Colonic mucosa (tissue), 4 donors: ENCODE data around the gene ADGRL1. TPM values are rescaled to one million over a fixed set of nuclear protein-coding genes. Genes with fewer than 3 reads are reported as not detected.
A peak's percentile ranks its signal among the peaks of the same experiment; 100 is the strongest.

Experiments used
- DNase-seq: peaks from one replicate; pipeline ENCODE4 v3.0.0-alpha.2; 2020
- H3K27ac ChIP-seq: fragments of 200-600 bp; one replicate; pipeline ENCODE4 v1.8.0; 2021
- H3K27me3 ChIP-seq: fragments of 200-600 bp; one replicate; pipeline ENCODE4 v1.8.0; 2021
- H3K36me3 ChIP-seq: fragments of 200-600 bp; one replicate; pipeline ENCODE4 v1.8.0; 2021
- H3K4me1 ChIP-seq: fragments of 200-600 bp; one replicate; pipeline ENCODE4 v1.8.0; 2021; ENCODE audit warnings: mild to moderate bottlenecking
- H3K4me3 ChIP-seq: fragments of 200-600 bp; one replicate; pipeline ENCODE4 v1.8.0; 2021
- H3K9ac ChIP-seq, 2 donors: one replicate each; pipeline ENCODE4 v1.7.0; 2013; ENCODE audit warnings: control low read depth in 2 of 2, low read depth in 2 of 2, low read length in 2 of 2
- H3K9me3 ChIP-seq: fragments of 200-600 bp; one replicate; pipeline ENCODE4 v1.8.0; 2021
- intact Hi-C: fragments of 100-400 bp; cut with DNase I; formaldehyde crosslinking; loops from one replicate; pipeline ENCODE4 v1.14.1; 2022
- total RNA-seq, 2 donors: library from RNA; stranded (reverse); fragmentation: NEBNext Ultra II Directional in 1 of 2; extraction: Animal tissue kit (Norgen Biotek cat#: 25700) in 1 of 2; gene quantifications; one replicate each; pipeline ENCODE4 v1.2.1, GENCODE V29; 2021
- TF ChIP-seq, protein P1 (sequence below): fragments of 200-600 bp; IDR thresholded peaks from one replicate; pipeline ENCODE4 v1.8.0; 2022; ENCODE audit warnings: antibody characterized with exemption, mild to moderate bottlenecking
- donor health status: healthy.
- donor health status: DM: no; HTN: no; CAD: no.
- donor health status: DM: no; HTN: no; CAD: no.

ADGRL1 gene
- total RNA-seq, 2 donors from 2014 or later = 18.4 to 28.0 TPM

DNA sequence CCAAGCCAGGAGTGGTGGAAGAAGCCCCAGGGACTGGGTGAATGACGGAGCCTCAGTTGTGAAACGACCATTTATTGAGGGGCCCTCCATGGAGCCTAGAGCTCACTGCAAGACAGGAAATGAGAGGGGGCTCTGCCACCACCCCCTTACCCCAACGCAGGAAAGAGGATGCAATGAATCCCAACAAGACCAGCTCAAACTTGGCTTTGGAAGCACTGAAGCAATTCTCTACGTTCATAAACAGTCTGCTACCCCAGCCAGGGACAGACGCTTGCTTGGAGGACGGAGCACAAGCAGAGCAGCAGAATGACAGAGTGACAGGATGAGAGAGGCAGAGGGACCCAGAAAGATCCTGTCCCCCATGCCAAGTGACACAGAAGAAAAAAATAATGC, 89.4 kb downstream of the ADGRL1 start:
- peak overlapping the region; percentile 80 to 89 for H3K9ac ChIP-seq
- H3K4me1 ChIP-seq = peaks cover 10% of the 10 kb centered on the region
- TF ChIP-seq, protein P1, sequence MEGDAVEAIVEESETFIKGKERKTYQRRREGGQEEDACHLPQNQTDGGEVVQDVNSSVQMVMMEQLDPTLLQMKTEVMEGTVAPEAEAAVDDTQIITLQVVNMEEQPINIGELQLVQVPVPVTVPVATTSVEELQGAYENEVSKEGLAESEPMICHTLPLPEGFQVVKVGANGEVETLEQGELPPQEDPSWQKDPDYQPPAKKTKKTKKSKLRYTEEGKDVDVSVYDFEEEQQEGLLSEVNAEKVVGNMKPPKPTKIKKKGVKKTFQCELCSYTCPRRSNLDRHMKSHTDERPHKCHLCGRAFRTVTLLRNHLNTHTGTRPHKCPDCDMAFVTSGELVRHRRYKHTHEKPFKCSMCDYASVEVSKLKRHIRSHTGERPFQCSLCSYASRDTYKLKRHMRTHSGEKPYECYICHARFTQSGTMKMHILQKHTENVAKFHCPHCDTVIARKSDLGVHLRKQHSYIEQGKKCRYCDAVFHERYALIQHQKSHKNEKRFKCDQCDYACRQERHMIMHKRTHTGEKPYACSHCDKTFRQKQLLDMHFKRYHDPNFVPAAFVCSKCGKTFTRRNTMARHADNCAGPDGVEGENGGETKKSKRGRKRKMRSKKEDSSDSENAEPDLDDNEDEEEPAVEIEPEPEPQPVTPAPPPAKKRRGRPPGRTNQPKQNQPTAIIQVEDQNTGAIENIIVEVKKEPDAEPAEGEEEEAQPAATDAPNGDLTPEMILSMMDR = no peak
- no peaks in the 10 kb centered on the region for H3K27me3 ChIP-seq
- peak overlapping the region; percentile 88 for H3K4me3 ChIP-seq
- intact Hi-C loops = no loop called here
- no peak for DNase-seq
- no peaks in the 10 kb centered on the region for H3K36me3 ChIP-seq
- no peak overlapping the region for H3K27ac ChIP-seq
- H3K9me3 ChIP-seq = no peaks in the 10 kb centered on the region

DNA sequence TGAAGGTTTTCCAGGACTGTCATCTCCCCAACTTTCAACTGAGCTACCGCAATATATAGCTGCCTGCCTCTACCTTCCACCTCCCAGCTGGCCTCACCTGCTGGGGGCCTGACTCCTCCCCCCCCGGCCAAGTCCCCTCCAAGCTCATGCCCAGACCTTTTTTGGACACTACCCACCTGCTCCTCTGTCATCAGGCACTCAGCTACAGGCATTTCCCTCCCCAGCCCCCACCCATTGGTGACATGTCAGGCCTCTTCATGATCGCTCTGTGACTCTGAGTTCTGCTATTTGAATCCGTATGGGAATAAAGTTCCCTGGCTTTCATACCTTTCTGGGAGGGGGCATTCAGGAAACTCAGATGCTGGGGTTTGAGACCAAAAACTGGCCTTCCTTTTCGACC, 90.2 kb downstream of the ADGRL1 start:
- H3K36me3 ChIP-seq = no peaks in the 10 kb centered on the region
- no peak for DNase-seq
- H3K4me3 ChIP-seq = no peak overlapping the region
- H3K9ac ChIP-seq = no peak overlapping the region
- no peaks in the 10 kb centered on the region for H3K27me3 ChIP-seq
- H3K4me1 ChIP-seq = peaks cover 10% of the 10 kb centered on the region
- TF ChIP-seq, protein P1 = no peak
- no peak overlapping the region for H3K27ac ChIP-seq
- intact Hi-C loops = no loop called here
- no peaks in the 10 kb centered on the region for H3K9me3 ChIP-seq

DNA sequence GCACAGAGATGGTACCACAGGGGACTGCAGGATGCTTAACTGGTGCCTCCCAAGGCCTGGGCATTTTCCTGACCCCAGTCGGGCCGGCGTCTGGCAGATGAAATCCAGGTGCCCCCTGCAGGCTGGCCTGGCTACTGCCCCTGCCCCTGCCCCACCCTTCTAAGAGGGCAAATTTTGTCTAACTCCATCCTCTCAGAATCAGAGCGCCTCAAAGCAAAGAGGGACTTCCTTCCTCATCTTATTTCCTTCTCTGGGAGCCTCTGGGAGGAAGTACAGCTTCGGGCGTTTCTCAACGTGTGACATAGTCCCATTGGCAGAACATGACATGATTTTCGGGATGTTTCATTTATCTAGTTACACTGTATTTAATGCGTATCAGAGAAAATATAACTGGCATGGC, 91.1 kb downstream of the ADGRL1 start:
- Histone ChIP-seq H3K9me3 (no peaks in the 10 kb centered on the region), H3K27ac (no peak overlapping the region), H3K36me3 (no peaks in the 10 kb centered on the region), H3K4me3 (no peak overlapping the region), H3K4me1 (peaks cover 10% of the 10 kb centered on the region), H3K9ac (no peak overlapping the region), H3K27me3 (no peaks in the 10 kb centered on the region)
- intact Hi-C loops = no loop called here
- DNase-seq = peak; percentile 60
- TF ChIP-seq, protein P1 = peak; percentile 42

DNA sequence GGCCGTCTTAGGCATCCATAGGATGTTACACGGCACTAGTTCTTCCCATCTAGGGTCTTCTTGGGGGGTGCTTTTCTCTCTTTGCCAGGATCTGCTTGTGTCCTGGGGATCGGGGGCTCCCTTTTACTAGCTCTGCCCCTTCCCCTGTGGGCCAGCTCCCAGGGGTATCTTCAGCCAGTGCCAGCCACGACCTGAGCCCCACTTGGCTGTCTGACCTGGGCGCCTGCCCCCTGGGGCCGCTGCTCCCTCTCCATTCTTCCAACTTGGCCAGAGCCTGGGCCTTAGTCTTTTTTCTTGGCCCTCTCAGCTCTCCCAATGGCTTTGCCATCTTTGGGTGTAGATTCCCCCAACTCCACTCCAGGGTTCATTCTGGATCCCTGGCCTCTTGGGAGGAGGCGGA, 91.5 kb downstream of the ADGRL1 start:
- H3K36me3 ChIP-seq = no peaks in the 10 kb centered on the region
- no peaks in the 10 kb centered on the region for H3K9me3 ChIP-seq
- intact Hi-C loops = no loop called here
- TF ChIP-seq, protein P1 = no peak
- H3K9ac ChIP-seq = no peak overlapping the region
- H3K27me3 ChIP-seq = no peaks in the 10 kb centered on the region
- H3K27ac ChIP-seq = no peak overlapping the region
- no peak overlapping the region for H3K4me3 ChIP-seq
- H3K4me1 ChIP-seq = peaks cover 10% of the 10 kb centered on the region
- DNase-seq = no peak

DNA sequence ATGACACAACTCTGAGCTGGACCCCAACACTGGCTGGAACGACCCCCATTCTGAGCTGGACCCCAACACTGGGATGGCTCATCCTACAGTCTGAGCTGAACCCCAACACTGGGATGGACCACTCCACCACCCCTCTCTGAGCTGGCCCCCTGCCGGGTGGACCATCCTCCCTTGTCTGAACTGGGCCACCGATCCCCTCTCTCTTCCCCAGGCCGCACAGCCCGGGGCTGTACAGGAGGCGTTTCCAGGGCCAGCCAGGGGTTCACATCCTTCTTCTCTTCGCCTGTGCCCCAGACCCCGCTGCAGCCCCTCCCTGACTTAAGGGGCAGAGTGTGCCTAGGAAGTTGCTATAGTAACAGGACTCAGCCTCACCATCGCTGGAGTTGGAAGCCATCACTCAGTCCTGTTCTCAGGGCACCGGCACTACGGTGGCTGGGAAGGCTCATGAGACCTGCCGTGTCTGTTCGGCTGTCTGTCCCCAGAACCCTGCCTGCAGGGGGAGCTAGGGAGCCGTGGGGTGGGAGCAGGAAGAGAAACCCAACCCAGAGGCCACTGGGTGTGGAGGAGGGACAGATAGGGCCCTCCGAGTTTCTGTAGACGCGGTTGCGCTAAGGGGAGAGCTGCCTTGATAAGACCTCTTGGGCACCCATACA, 92.1 kb downstream of the ADGRL1 start:
- H3K27ac ChIP-seq = no peak overlapping the region
- TF ChIP-seq, protein P1 = no peak
- DNase-seq = peak; percentile 61
- H3K4me3 ChIP-seq = no peak overlapping the region
- peaks cover 10% of the 10 kb centered on the region for H3K4me1 ChIP-seq
- intact Hi-C loops = no loop called here
- no peaks in the 10 kb centered on the region for H3K27me3 ChIP-seq
- H3K9me3 ChIP-seq = no peaks in the 10 kb centered on the region
- H3K36me3 ChIP-seq = no peaks in the 10 kb centered on the region
- peak overlapping the region in 1 of 2 donors; percentile 57 for H3K9ac ChIP-seq
